RWPE2 (cell line): ENCODE data around the gene TTBK1.
A peak's percentile ranks its signal among the peaks of the same experiment; 100 is the strongest.

ENCODE experiments used
- ATAC-seq: fragments of 200-7000 bp; cut with Tn5 transposase; 3 replicates; pipeline ENCODE4 v1.9.1; 2021; ENCODE audit warnings: low read depth
- DNase-seq: peaks from one replicate; pipeline ENCODE4 v3.0.0-alpha.2; 2020; ENCODE audit warnings: low spot score
- H3K27ac ChIP-seq: fragments of 450-650 bp; 2 replicates; pipeline ENCODE4 v1.5.1; 2017; ENCODE audit warnings: mild to moderate bottlenecking; ENCODE audit not compliant: poor library complexity, severe bottlenecking
- H3K27me3 ChIP-seq: fragments of 250-450 bp; sonication (Bioruptor Pico); 2 replicates; pipeline ENCODE4 v1.5.1; 2021; ENCODE audit warnings: mild to moderate bottlenecking, moderate library complexity; ENCODE audit not compliant: insufficient read depth, poor library complexity, severe bottlenecking
- H3K36me3 ChIP-seq: fragments of 250-450 bp; sonication (Bioruptor Pico); 2 replicates; pipeline ENCODE4 v1.5.1; 2020; ENCODE audit warnings: low read depth, mild to moderate bottlenecking, moderate library complexity
- H3K4me1 ChIP-seq: fragments of 250-450 bp; sonication (Bioruptor Pico); 2 replicates; pipeline ENCODE4 v1.5.1; 2021; ENCODE audit warnings: mild to moderate bottlenecking, moderate library complexity; ENCODE audit not compliant: insufficient read depth, poor library complexity, severe bottlenecking
- H3K4me3 ChIP-seq: fragments of 250-450 bp; sonication (Bioruptor Pico); 2 replicates; pipeline ENCODE4 v1.5.1; 2021; ENCODE audit warnings: mild to moderate bottlenecking, moderate library complexity; ENCODE audit not compliant: severe bottlenecking
- H3K9me3 ChIP-seq: fragments of 250-450 bp; sonication (Bioruptor Pico); 2 replicates; pipeline ENCODE4 v1.5.1; 2021; ENCODE audit warnings: mild to moderate bottlenecking, moderate library complexity; ENCODE audit not compliant: severe bottlenecking
- TF ChIP-seq, protein P1 (sequence below): fragments of 450-650 bp; IDR thresholded peaks from one replicate; pipeline ENCODE4 v1.5.1; 2017; ENCODE audit warnings: mild to moderate bottlenecking, moderate library complexity; ENCODE audit not compliant: poor library complexity, severe bottlenecking

TTBK1 gene

GRCh38 chr6:43325876-43326275 lies 82.6 kb downstream of the TTBK1 start:
- H3K27ac ChIP-seq: no peak overlapping the region
- H3K4me3 ChIP-seq: no peak overlapping the region
- H3K9me3 ChIP-seq: no peaks in the 10 kb centered on the region
- no peaks in the 10 kb centered on the region for H3K4me1 ChIP-seq
- H3K27me3 ChIP-seq: no peaks in the 10 kb centered on the region
- H3K36me3 ChIP-seq: peaks cover 7% of the 10 kb centered on the region; the same call in 1 of the 2 replicates
- TF ChIP-seq, protein P1, sequence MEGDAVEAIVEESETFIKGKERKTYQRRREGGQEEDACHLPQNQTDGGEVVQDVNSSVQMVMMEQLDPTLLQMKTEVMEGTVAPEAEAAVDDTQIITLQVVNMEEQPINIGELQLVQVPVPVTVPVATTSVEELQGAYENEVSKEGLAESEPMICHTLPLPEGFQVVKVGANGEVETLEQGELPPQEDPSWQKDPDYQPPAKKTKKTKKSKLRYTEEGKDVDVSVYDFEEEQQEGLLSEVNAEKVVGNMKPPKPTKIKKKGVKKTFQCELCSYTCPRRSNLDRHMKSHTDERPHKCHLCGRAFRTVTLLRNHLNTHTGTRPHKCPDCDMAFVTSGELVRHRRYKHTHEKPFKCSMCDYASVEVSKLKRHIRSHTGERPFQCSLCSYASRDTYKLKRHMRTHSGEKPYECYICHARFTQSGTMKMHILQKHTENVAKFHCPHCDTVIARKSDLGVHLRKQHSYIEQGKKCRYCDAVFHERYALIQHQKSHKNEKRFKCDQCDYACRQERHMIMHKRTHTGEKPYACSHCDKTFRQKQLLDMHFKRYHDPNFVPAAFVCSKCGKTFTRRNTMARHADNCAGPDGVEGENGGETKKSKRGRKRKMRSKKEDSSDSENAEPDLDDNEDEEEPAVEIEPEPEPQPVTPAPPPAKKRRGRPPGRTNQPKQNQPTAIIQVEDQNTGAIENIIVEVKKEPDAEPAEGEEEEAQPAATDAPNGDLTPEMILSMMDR: no peak
- ATAC-seq (no peak), DNase-seq (no peak)

DNA sequence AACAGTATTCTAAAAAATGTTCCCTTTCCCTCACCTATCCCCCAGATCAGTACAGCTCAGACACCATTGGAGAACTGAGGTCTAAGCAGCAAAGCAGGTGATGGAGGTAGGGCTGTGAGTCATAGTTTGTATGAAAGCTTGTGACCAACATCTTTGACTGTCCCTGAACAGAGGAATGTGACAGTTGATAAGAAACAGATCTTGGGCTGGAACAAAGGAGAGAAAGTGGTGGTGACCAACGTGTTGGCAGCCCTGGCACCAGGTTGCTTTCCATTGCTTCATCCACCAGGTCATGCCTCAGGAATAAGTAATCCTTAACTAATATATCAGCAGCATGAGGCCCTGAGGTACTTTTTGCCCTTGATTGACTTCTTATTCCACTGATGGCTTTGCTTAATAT lies 85.2 kb downstream of the TTBK1 start:
- Histone ChIP-seq H3K9me3 (no peaks in the 10 kb centered on the region), H3K4me1 (no peaks in the 10 kb centered on the region), H3K27me3 (no peaks in the 10 kb centered on the region), H3K27ac (no peak overlapping the region), H3K36me3 (peaks cover 7% of the 10 kb centered on the region; the same call in 1 of the 2 replicates), H3K4me3 (no peak overlapping the region)
- TF ChIP-seq, protein P1: no peak
- DNase-seq (no peak), ATAC-seq (no peak)

GRCh38 chr6:43331470-43331869 lies 88.2 kb downstream of the TTBK1 start:
- DNase-seq (no peak), ATAC-seq (no peak)
- TF ChIP-seq, protein P1: no peak
- Histone ChIP-seq H3K27me3 (no peaks in the 10 kb centered on the region), H3K4me1 (no peaks in the 10 kb centered on the region), H3K9me3 (no peaks in the 10 kb centered on the region), H3K36me3 (peaks cover 13% of the 10 kb centered on the region; the same call in 1 of the 2 replicates), H3K4me3 (no peak overlapping the region), H3K27ac (no peak overlapping the region)

DNA sequence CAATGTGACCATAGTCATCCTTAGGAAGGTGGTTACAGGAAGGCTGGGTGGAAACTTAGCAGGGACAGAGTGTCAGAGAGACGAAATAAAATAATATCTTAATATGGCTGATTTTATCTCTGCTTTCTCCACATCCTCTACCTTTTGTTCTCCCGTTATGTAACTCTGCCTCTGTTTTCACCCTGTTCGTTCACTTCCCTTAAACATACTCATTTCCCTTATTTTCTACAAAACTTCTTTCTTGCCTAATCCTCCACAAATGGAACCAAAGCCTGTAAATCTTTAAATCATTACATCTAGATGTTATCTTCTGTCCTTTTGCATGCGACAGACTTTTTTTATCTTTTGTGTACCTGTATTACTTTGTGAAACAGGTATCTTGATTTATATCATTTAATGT lies 88.6 kb downstream of the TTBK1 start:
- Histone ChIP-seq H3K36me3 (peaks cover 13% of the 10 kb centered on the region; the same call in 1 of the 2 replicates), H3K27ac (no peak overlapping the region), H3K27me3 (no peaks in the 10 kb centered on the region), H3K4me3 (no peak overlapping the region), H3K9me3 (no peaks in the 10 kb centered on the region), H3K4me1 (no peaks in the 10 kb centered on the region)
- ATAC-seq (no peak), DNase-seq (no peak)
- TF ChIP-seq, protein P1: no peak

DNA sequence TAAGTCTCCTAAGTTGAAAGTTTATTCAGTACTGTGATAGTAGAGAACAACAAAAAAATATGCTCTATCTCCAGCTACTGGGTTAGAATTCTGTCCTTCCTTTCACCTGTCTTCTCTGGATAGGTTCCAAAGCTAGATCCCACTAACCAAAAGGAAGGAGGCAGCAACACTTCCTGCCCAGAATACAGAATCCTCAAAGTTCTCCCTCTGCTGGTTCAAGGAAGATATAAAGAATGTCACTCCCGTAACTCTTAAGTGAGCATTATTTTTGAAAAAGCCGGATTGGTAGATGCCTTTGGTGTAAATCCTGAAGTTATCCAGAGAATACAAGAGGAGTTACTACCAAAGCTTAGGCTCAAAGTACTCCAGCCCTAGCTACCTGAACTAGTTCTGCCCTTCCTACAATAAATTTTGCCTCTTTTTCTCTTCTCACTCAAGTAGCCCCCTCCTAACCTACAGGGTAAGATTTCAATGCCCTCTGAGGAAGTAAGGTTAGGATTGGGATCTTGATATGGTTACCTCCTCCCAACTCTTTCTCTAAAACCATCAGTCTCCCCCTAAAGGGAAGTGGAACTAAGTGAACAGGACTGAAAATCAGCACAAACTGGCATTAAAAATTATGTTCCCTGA lies 91.3 kb downstream of the TTBK1 start:
- Histone ChIP-seq H3K27me3 (no peaks in the 10 kb centered on the region), H3K4me3 (no peak overlapping the region), H3K4me1 (no peaks in the 10 kb centered on the region), H3K9me3 (no peaks in the 10 kb centered on the region), H3K36me3 (peaks cover 22% of the 10 kb centered on the region), H3K27ac (no peak overlapping the region)
- no peak for DNase-seq
- TF ChIP-seq, protein P1: peak; percentile 76
- ATAC-seq: peak; percentile 87
